NCI-H2029 treated with DMSO at 0.1 percent for 48 hours (cell line): ENCODE measurements around the gene MAGEA9B.
A peak's percentile ranks its signal among the peaks of the same experiment; 100 is the strongest.
"Not testable (repeated sequence)": the region's sequence is repeated elsewhere in the genome, so short reads cannot be mapped to it uniquely, and the experiment has no call there.

Source experiments
- DNase-seq: peaks from one replicate; lab custom pipeline; 2025; lab: John Stamatoyannopoulos, UW

The MAGEA9B gene

DNA sequence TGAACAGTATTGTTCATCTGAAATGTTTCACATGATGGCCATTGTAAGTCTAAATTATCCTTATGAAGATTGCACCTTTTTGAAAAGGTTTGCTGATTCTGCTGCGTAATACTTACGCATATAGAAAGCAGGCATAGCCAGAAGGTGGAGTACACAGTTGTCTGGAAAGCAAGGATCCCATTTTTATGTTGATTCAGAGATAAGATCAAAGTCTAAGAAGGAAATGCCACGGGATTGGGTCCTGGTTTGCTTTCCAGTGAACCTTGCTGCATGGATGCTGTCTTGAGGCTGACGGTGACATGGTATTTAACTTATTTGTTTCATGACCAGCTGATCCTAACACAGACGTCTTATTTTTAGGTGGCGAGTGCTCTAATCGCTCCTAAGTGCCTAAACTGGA lies 15.5 kb downstream of the MAGEA9B start:
- no peak for DNase-seq

DNA sequence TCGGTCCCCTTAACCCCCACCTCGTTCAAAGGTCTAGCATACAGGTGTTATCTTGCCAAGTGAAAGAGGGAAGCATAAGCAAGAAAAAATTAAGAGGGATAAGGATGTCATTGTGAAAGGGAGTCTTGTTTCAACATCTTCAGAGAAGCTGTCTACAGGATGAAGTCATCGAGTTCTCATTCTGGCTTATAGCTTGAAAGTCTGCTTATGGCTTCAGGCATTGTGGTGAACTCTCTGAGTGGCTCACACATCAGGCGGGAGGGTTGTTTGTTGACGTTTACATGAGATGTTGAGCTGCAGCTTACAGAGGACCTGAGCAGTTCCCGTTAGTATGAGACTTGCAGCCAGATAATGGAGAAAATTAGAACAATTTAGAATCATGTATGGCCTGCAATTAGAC lies 16.6 kb downstream of the MAGEA9B start:
- no peak for DNase-seq

DNA sequence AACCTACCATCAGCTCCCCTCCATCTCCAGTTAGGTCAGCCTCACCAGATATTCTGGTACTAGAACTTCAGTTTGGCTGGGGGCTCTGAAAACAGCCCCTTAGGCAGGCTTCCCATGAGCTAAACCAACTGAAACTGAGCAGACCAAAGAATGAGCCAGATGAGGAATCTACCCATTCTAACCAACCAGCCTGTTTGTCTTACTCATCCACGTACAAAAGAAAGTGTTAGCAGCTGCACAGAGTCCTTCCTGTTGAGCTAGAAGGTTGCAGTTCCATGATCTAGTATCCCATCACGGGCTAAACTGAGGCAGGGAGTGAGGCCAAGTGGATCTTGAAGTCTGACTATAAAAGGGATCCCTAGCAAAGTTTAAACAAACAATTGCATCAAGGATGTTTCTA lies 17.5 kb downstream of the MAGEA9B start:
- no peak for DNase-seq

DNA sequence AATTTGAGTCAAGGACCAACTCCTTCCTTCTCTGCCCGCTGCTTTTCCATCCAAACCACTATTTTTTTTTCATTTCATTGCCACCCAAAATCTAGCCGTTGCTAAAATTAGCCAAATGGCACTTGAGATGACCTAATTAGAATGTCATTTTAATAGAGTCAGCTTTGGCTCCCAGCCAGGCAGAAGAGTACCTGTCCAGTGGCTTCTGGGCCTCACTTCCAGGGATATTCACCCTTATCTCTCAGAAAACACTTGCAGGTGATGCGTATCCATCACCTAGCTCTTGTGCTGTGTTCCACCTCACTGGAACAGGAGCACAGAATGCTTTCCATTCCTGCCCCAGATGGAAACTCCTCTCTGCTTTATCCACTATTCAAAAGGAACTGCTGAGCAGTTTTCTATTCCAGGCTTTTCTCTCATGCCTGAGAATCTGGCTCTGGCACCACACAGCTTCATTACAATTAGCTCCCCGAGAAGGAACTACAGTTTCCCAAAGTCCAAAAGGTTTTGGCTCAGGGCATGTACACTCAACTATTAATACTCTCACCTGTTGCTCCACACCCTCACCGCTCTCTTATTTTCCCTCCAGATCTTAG lies 18.5 kb downstream of the MAGEA9B start:
- peak; percentile 0 for DNase-seq

- no peak for DNase-seq
These were observed 19.4 kb downstream of the MAGEA9B start for GRCh38 chrX:149567621-149568417.

DNA sequence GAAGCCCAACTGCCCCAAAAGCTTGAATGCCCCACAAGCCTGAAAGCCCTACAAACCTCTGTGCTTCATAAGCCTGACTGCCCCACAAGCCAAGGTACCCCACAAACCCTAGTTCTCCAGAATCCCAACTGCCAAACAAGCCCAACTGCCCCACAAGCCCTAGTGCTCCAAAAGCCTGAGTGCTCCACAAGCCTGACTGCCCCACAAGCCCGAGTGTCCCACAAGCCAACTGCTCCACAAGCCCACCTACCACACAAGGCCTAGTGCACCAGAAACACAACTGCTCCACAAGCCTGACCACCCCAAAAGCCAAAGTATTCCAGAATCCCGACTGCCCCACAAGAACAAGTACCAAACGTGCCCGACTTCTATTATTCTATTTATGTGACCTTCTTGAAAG lies 23.9 kb downstream of the MAGEA9B start:
- no peak for DNase-seq

DNA sequence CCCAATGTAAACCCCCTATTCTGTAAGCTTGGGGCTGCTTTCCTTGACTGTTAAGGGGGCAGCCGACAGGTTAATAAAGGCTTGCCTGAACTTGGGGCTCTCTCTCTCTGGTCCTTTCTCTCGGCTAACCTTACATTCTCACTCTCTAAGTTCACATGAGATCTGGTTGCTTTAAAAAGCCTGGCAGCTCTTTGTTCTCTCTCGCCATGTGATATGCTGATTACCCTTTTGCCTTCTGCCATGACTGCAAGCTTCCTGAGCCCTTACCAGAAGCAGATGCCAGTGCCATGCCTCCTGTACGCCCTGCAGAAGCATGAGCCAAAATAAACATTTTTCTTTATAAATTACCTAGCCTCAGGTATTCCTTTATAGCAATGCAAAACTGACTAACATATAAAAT lies 32.0 kb downstream of the MAGEA9B start:
- DNase-seq: not testable (repeated sequence)

DNA sequence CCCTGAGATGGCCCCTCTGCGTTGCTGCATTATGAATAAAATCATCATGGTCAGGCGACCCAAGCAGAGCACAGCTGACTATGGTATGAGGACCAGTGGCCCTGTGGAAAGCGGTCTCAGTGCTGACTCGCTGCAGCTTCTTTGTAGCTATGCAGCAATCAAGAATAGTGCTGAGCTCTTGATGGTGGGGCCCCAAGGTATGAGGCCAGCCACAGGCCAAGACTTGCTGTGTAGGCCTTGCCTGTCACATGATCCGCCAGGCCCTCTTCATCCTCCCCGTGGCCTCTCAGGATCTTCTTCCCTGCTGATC lies 35.4 kb downstream of the MAGEA9B start:
- DNase-seq: not testable (repeated sequence)

DNA sequence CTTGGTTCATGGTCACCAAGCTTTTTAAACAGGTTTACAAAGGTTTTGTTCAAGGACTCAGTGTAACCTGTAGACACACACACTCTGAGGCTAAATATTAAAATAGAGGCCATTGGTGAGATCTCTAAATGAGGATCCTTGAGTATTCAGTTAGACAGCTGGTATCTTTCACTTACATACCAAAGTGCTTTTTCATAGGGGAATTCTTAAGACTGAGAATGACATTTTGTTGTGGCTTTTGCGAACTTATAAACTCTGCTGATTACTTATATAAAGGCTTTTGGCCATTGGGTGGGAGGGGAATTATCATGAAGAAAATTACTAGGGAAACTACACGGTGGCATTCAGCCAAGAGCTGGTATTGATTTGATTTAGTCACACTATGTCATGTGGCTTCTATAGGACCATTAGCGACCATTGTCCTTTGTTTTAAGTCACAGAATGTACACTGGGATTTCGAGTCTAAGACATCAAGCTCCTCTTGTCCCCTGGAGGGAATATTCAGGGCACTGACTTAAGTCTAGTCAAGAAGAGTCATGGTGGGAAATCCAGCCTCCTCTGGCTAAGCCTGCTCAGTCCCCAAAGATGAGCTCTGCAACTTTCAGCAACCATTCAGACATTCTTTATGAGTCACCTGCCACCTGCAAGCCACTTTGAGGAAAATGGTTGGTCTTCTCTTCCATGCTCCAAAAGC lies 35.9 kb downstream of the MAGEA9B start:
- DNase-seq: not testable (repeated sequence)

GRCh38 chrX:149550454-149550853 lies 36.8 kb downstream of the MAGEA9B start:
- not testable (repeated sequence) for DNase-seq

DNA sequence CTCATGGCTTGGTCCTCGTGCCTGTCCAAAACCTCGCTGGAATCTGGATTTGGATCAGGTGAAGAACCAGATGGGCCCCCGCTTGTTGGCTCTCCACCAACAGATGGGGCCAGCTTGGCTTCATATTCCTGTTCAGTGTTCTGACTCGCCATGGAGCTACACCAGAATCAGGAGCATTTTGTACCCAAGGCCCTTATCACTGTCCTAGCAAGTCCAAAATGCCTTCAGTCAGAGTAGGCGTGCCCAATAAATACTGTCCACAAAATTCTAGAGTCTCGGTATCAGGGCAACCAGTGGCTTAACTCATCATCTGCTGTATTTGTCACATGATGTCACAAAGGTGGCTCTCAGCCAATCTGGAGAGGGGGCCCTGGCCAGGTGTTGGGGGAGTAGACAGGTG lies 37.6 kb downstream of the MAGEA9B start, which contains the start of gene HSFX3:
HSFX3 (minus strand) TSS at position 224 of the 400 bp plus-strand sequence; CDS start at position 152, 72 bp downstream.
- not testable (repeated sequence) for DNase-seq

DNA sequence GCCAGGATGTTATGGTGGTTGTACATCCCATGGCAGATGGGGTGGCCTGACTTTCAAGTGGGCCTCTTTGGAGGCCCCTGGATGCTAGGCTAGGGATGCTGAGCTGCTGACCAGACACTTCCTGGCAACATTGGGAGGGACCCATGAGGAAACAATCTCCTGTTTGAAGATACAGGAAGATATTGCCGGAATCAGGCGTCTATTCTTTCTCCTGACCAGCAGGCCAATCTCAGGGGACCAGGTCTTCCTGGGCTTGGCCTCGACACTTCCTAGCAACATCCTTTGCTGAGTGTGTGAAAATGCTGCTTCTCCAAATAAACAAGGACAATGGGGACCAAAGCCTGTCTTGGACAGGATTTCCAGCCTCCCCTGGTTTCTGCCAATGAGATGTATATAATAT lies 39.5 kb downstream of the MAGEA9B start:
- not testable (repeated sequence) for DNase-seq

GRCh38 chrX:149546962-149547361 lies 40.3 kb downstream of the MAGEA9B start:
- not testable (repeated sequence) for DNase-seq

DNA sequence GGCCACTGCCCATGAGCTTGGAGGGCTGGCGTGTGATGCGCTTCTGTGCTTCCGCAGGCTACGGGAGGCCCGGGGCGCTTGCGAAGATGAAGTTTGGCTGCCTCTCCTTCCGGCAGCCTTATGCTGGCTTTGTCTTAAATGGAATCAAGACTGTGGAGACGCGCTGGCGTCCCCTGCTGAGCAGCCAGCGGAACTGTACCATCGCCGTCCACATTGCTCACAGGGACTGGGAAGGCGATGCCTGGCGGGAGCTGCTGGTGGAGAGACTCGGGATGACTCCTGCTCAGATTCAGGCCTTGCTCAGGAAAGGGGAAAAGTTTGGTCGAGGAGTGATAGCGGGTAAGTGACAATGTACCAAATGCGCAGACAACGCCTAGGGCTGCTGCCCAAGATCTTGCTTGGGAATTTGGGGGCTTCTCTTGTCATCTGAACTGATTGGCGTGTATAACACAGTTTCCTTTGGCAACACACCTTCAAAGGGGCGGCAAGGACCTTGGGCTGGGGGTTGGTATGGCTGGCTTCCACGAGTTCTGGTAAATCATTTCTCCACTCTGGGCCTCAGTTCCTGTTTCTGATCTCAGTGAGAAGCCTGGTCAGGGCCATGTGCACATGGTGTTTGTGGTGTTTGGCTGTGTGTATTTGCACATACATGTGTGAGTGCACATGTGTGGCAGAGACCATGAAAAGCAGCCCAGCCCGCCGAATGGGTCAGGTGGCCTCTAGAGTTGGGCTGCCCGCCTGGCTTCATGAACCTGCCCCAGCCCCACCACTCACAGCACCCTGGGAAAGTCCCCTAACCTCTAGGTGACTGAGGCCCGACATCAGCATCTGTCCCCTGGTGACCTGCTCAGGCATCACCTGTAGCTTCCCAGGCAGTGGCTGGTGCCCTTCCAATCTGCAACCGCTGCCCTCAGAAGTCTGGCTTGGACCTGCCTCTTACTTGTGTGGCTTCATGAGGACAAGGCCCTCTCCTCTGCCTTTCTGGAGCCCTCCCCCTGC lies 41.4 kb downstream of the MAGEA9B start:
- DNase-seq: not testable (repeated sequence)

- no peak for DNase-seq
These were observed 45.7 kb downstream of the MAGEA9B start for GRCh38 chrX:149541521-149542047.

DNA sequence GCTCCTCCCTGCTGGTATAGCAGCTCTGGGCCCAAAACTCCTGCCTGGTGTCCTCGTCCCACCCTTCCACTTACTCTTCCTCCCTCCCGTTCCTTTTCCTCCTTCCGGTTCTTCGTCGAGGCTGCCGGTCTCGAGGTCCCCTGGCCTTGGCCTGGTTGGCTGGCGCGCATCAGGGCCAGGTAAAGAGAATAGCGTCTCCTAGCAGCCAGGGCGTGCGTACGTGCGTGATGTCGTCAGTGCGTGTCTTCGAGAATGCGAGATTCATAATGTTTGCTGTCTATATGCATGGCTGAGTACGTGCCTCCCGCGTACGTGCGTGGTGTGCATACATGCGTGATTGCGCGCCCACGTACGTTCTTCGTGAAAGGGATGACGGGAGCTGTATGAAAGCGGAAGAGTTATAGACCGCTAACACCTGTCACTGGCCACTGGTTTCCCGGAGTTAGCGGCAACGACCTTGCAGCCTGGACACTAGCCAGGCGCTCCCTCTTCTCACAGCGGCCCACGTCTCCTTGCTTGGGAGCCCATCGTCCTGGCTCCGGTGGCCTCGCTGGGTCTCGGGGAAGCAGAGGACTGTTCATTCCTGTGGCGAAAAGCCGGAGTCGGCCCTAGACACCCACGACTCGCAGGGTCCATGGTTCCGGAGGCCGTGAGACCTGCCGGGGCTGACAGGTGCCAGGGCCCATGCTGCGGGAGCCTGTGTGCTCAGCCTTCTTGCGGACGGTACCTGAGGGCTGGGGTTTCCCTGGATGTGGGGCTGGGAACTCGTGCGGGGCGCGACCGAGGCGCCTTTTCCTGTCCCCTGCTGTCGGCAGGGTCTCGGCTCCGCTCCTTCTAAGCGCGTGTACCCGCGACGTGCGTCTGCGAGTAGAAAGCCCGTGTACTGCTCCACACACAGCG lies 46.4 kb downstream of the MAGEA9B start, which contains the start of gene EOLA1:
EOLA1 (plus strand) TSS at position 392 of the 900 bp plus-strand sequence. CDS start 4,619 bp downstream, outside the sequence.
- peak; percentile 65 for DNase-seq

- peak; percentile 65 for DNase-seq
These were observed 47.1 kb downstream of the MAGEA9B start for GRCh38 chrX:149540131-149540620.

DNA sequence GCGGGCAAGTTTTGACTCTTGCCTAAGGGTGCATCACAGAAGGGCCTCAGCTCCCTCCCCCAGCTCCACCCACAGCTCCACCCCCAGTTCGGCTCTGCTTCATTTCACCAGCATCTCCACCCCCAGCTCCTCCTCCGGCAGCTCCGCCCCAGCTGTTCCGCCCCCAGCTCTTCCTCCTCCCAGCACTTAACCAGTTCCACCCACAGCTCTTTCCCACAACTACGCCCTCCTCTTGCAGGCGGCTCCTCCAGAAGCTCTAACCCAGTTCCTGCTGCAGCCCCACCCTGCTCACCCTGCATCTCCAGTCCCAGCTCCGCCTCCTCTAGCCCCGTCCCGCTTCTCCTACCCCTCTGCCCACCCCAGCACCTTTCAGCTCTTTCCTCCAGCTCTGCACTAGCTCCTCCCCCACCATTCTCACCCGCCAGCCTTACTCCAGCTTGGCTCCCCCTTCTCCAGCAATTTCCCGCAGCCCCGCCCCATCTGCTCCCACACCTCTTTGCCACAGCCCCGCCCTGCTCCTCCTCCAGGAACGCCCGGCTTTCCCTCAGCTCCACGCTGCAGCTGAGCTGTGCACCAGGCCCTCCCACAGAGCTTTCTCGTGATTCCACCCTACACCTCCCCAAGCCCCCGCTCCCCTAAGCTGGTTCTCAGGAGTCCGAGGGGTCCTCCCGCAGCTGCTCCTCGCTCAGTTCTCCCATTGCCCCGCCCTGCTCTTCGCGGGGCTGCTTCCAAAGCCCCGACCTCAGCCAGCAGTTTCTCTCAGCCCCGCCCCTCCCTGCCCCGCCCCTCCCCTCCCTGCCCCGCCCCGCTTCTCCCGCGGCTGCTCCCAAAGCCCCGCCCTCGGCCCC lies 47.8 kb downstream of the MAGEA9B start:
- peak; percentile 65 for DNase-seq

DNA sequence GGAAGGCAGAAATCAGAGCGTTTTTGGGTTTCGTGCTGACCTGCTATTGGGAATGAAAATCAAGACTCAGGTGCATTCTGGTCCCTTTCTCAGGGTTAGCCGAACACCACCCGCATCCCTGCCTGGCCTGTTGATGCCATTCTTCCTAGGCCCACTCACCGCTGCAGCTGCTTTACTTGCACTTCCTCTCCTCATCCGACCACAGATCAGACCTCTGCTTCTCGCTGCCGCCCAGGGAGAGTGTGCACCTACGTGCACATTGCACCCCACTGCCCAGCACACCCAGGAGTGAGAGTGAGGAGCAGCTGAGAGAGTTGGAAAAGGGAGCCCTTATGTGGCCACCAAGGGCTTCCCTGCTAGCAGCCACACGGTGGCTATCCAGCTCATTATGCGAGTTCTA lies 49.8 kb downstream of the MAGEA9B start:
- not testable (repeated sequence) for DNase-seq
